Activated T-cell treated with anti-CD3 and anti-CD28 coated beads for 1 hour (primary cell): ENCODE data around the gene ITGA11.

Source experiments
- DNase-seq: peaks from one replicate; pipeline ENCODE4 v3.0.0-alpha.2; 2020; ENCODE audit warnings: low read depth

The ITGA11 gene

DNA sequence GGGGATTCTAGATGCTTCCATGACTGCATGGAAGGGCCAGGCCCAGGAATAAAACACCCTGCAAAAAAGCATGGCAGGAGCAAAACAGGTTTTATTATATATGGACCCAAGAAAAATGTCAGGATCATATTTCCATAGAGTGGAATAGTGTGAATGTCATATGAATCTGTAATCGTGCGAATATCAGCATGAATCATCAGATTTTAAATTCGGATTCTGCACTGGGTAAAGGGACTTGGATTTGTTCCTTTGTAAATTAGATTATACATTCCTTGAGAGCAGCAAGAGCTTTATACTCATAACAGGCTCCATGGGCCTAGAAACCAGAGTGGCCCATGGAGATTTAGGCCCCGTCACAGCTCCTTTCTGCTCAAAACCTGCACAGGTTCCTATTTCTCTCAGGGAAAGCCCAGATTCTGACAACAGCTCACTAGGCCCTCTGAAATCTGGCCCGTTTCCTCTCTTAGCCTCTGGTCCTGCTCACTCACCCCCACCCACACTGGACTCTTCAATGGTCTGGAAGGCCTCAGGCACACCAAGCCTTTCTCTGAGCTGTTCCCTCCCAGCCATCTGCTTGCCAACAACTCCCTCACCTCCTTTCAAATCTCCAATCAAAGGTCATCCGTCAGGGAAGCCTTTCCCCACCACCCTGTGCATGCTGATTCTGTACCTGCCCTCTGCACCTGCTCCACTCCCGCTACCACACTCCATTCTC lies 78.4 kb downstream of the ITGA11 start:
- DNase-seq = no peak

DNA sequence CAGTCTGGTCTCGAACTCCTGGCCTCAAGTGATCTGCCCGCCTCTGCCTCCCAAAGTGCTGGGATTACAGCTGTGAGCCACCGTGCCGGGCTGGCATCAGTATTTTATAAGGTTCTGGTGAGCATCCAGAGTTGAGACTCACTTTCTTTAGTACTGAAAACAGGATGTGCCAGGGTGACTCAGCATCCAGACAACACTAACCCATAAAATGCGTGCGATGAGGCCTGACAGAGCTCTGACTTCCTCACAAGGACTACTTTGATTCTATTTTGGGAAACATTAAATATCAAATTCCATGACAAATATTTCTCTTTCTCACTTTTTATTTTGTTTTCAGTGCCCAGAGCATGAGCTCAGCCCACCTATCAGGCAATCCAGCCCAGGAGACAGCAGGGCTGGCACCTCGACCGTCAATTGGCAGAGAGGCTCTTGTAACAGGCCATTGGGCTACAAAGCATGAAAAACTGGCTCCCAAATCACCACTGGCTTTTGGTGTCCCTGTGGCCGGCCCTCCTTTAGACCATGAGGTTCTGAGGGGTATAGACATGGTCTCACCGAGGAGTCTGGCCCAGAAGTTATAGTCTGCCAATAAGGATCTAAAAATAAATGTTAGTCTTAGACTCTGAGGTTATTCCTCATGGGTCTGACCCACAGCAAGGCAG lies 79.4 kb downstream of the ITGA11 start:
- DNase-seq = no peak

DNA sequence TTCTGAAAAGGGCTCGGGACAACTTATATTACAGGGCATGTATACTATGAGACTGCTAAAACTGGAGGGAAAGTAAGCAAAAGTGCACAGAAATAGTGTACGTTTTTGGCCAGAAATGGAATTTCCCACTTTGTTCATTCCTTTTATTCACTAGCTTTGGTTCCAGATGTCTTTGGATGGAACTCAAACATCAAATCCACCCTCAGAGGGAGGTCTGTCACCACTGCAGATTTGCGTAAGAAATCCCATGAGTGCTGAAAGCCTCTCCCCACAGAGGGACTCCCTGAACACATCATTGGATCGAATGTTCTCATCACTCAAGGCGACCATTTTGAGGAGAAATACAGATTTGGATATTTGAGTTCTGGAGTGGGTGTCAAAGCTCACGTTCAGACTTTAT lies 82.8 kb downstream of the ITGA11 start:
- DNase-seq = no peak

DNA sequence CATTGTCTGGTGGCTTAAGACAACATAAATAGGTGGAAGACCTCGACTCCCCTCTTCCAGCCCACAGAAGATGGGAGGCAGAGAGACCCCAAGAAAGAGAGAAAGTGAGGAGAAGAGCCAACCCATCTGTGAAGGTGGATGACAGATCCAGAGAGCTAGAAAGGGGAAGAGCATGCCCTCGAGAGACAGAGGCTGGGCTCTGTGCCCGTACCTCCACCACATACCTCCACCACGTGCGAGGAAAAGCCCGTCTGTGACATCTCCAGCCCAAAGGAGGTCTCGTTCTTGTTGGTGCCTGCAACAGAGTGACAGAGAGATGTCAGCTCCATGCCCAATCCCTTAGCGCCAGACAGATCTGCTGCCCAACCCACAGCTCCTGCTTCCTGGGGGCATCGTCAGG lies 83.4 kb downstream of the ITGA11 start:
- no peak for DNase-seq

DNA sequence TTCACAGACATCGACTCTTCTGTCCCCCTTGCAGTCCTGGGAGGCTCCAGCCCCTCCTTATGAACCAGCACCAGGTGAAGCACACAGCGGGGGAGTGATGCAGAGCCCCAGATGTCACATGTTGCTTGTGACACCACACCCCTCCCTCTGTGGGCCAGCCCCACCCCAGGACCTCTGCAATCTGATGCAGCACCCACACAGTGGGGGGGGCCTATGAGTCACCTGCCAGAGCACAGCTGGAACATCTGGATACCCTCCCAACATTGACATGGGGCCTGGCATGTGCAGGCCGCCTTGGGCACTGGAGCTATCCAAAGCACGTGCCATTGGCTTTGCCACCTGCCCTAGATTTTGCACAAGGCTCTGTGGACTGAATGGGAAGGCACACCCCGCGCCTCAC lies 83.9 kb downstream of the ITGA11 start:
- no peak for DNase-seq

DNA sequence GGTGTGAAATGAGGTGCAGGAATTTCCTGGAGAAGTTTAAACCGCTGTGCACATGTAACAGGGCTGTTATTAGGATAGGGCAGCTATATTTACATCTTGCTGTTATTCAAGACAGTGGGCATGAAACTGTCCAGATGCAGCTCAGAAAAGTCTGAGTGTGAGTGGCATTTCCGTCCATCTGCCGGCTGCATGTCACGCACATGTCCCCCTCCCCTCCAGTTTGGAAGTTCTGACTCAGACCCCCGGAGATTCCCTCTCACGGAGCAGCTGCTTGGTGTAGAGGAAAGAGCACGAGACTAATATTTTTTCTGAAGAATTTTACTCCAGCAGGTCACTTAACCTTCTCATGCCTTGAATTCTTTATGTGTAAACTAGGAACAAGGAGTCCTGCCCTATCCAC lies 84.6 kb downstream of the ITGA11 start:
- no peak for DNase-seq

DNA sequence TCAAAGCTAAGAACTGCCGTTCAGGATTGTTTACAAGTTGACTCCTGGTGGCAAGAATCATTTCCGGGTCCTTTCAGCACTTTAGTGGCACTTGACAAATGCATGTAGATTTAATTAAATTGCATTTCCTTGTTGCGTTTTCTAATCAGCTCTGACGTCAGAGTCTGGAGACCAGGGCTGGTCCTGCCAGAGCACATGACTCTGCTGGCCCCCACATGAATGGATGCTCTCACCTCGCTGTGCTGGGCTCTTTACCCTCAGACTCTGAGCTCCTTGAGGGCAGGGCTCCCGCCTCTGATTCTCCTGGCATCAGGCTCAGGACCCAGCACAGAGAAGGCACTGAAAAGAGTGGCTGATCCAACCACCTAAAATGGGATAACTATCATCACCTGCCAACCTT lies 85.0 kb downstream of the ITGA11 start:
- DNase-seq = no peak

DNA sequence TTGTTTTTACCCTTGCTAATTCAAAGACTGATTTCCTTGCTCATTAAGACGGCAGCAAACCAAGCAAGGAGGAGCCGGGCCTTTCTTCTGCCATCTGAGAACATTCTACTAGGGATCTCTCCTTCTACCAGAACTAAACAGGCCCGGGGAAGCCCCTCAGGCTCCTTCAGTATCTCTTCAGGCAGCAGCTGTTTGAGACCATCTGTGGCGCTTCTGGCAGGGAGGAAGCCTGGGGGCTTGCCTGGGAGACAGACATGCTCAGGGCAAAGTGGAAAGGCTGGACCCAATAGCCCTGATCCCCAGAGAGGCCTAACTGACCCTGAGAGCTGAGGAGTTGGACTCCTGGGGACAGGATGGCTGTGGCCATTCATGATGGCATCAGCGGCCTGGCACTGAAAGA lies 86.5 kb downstream of the ITGA11 start:
- DNase-seq = no peak

DNA sequence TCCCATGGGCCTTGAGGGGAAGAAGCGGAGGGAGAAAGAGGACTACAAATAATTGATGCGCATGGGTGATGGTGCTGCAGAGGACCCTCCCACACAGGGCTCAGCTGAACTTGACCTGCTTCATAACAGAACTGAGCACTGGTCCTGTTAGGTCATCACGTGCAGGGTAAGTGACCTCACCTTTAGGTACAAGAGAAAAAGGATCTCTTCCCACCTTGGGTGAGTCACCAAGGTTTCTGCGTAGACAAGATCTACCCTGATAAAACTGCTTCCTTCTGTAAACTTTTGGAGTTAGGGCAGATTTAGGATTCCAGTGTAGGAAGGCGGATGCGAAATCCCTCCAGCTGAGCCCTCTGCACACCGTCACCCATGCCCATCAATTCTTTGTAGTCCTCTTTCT lies 87.4 kb downstream of the ITGA11 start:
- DNase-seq = no peak

DNA sequence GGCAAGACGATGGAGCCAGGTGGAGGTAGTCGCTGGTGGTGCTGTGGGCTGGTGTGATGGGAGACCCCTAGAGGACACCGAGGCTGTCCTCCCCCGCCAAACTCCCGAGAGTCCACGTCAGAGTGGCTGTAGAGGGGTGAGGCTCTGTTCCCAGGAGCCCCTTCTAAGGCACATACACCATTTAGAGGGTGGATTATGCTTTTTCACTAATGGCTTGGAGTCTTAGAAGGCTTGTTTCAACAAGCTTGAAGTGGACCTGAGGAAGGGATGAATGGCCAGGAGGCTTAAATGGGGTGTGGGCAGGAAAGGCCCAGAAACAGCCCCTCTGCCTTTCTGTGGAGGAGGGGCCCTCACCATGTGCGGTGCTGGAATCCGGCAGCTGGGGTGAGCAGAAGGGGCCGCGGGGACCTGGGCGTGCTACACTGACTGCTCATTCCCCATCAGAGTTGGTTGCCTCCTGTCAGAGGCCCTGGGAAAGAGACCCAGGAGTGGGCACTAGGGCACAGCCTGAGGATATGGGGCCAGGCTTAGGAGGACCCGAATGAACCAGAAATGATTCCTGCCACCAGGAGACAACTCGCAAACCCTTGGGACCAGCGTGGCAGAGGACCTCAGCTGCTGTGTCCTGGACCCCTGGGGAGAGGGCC lies 88.3 kb downstream of the ITGA11 start:
- no peak for DNase-seq

DNA sequence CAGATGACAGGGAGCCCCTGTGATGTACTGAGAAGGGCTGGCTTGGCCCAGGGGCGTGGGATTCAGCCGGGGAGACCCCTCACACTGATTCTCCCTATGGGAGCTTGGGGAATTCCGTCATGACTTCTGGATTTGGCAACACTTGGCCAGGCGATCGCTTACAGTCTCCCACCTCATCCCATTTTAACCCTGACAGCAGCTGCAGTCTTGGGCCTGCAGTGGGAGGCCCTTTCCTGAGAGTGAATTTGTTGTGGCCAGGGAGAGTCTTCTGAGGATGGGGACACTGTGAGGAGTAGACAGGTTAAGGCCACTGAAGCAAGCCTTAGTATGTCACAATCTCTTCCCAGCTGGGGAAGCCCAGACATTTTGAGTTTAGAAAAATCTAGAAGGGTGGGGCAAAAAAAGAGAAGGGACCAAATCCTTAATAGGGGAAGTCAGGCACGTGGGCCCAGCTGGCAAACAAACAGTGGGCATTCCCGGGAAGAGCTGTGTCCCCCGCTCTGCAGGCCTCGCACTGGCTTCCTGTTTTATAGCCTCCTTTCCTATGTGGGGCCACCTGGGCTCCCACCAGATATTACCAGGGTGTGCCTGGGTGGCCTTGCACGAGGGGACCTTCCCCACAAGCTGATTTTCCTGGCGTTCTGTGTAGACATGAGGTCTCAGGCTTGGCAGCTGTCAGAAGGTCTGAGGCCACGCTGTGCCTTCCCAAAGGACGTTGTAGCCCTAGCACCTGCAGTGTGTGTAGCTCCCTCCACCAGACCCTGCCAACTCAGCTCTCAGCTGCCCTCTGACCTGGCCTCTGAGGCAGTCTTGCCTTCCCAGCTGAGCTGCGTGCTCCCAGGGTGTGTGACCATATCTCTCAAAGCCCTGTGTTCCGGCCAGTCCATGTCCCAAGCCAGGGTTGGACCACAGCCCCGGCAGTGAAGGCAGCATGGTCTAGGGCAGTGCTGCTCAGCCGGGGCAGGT lies 89.9 kb downstream of the ITGA11 start:
- DNase-seq = no peak

DNA sequence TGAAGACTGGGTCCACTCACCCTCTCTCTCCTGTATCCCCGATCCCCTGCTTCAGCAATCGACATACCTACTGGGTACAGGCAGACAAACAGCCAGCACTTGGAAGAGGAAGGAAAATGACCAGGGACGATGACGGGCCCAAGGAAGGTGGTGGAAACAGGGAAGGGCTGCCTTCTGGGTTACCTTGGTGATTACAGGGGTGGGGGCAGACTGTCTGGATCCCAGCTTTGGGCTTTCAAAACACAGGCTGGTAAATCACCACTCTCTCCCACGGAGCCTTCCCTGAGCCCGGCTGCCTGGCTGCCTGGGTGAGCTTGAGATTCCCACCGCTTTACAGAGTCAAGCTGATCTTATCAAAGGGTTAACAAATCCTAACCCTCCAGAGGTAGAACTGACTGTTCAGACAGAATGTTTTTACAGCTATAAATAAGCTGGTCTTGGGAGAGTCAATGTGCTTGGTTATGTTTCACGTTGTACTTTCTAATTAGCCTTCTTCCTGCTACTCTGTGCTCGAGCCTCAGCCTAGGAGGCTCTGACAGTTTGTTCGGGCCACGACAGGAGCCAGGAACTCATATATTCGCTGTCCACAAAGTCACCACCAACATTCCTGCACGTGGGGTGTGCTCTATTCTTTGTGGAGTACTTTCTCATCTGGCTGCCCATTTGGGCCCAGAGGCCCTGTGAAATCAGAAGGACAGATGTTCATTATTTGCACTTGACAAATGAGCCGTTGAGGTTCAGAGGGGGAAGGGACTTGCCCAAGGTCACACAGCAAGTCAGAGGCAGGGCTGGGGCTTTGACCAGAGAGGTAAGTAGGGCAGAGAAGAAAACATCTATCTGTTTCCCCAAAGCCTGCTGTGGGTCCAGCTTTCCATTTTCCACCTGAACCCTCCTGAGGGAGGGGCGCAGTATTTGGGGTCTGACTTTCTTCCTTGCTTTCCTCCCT lies 91.0 kb downstream of the ITGA11 start:
- no peak for DNase-seq

DNA sequence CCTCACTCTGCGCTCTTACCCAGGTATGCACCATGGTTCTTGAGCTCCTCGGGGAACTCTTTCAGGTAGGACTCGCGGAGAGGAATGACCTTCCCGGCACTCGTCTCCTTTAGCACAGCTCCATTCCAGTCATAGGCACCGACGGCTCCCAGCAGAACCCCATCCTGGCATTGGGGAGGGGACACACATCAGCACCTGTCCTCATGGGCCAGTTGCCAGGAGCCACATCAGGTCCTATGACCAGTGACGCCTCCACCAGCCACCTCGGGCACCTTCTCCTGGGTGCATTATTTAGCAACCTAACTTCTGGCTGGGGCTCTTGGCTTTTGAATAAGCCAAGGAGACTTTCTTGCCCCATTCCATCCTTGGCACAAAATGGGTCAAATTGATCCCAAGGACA lies 92.5 kb downstream of the ITGA11 start:
- no peak for DNase-seq

DNA sequence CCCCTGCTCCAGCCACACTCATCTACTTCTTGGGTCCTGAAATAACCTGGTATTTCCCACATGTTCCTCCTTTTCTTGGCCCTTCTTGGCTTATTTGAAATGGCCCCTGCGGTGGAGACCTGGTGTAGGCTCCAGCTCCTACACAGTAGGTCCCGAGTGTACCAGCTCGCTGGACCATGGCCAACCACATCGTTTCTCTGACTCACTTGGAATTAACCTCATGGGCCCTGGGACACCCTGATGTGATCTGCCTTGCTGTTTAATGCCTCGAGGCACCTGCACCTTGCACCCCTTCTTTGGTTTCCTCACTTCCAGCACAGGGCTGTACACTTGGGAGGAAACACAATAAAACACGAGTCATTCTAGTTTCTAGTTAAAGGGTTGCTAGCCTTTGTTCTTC lies 94.1 kb downstream of the ITGA11 start:
- no peak for DNase-seq

DNA sequence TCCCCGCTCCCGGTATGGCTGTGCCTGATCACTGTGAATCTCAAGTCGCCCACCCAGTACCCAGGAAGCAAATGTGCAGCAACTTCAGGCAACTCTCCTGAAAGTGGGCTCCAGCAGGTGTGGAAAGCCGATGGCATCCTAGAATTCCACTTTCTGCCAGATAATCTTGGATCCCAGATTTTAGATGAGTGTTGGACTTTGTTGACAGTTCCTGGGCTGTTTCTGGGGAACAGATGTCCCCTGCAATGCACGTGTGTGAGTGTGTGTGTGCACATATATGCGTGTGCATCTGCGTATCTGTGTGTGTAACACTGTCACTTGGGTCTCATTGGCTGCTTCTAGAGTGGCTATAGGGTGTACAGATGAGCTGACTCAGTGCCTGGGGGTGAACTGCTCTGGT lies 95.4 kb downstream of the ITGA11 start:
- no peak for DNase-seq

DNA sequence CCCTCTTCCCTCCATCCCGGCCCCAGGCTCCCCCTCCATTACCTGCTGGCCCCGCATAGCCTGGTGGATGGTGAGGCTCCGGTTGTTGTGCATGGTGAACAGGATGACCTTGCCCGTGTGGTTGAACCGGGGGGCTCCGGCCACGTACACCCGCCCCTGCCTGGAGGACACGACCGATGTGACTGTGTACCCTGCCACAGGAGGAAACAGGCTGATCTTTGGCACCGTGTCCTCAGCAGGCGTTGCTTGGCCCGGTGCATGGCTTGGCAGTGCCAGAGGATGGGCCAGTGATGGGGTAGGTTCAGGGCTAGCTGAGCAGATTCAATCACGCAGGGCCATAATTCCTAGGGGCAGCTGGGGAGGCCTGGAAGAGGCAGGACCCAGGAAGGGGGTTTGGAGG lies 96.3 kb downstream of the ITGA11 start:
- DNase-seq = no peak

DNA sequence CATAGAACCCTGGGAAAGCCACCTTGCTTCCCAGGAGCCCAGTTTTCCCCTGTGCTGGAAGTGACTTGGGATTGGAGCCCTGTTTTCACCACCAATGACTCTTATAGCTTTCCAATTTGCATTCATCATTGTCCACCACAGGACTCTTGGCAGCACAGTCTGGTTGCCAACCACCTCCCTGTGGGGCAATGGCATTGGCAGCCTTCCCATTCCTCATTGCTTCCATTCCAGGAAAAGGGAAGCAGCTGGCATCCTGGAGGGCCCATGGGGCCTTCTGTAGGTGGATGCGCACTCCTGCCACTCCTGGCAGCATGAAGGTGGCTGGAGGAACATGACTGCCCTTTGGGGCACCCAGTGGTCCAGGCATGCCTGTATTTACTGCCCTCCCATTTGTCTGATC lies 96.7 kb downstream of the ITGA11 start:
- no peak for DNase-seq

DNA sequence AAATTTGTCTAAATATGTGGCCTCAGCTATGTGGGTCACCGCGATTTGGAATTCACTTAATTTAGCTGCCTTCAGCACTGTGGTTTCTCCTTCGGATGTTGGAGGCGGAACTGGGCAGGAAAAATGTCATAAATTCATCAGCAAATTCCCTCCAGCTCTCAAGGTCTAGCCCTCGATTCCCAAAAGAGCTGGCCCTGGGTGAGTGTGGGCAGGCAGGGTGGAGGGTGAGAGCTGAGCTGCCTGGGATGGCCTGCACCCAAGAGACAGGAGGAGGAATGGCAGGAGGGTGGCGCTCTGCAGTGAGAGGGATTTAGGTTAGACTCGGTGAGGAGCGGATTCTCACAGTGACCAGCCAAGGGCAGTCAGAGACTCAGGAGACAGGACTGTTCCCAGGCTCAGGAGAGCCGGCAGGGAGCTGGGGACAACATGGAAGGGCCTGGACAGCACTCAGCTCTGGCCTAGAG lies 97.3 kb downstream of the ITGA11 start:
- no peak for DNase-seq

DNA sequence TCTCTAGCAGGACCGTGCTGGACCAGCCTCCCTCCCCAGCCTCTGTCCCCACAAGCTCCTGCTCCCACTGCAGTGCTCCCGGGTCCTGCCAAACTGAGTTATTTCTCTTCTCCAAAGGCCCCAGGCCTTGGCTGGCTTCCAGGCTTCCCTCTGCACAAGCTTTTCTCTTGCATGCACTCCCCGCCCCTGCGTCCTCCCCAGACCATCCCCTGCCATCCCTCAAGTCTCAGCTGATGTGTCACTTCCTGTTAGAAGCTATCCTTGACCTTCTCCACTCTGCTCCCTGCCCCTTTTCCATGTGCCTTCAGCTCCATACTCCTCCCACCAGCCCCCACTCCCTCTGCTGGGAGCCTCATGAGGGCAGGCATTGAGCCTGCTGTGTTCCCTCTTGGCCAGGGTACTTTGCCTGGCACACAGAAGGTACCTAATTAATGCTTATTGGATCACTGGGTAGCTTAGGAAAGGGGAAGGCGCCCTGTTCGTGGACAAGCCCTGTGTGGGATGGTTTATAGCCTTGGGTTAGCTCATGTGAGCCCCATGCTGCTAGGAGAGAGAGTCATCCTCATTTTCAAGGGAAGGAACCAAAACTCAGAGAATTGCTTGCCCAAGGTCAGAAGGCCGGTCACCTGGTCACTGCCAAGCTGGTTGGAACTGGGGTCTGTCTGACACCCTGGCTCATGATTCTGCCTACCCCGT lies 98.0 kb downstream of the ITGA11 start:
- no peak for DNase-seq

DNA sequence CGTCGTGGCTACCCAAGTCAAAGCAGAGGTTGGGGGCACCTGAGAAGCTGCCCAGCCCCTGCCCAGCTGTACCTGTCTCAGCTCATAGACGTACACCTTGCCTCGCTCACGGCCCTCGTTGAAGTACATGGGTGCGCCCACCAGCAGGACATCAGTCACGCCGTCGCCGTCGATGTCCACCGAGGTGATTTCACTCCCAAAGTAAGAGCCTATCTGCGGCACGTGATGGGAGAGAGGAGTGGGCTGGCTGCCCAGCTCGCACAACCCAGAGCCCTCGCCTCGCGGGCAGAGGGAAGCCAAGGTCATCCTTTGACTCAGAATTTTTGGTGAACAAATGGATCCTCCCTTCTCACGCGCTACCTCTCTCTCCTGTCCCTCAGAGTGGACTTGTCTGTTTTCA lies 99.7 kb downstream of the ITGA11 start:
- no peak for DNase-seq

DNA sequence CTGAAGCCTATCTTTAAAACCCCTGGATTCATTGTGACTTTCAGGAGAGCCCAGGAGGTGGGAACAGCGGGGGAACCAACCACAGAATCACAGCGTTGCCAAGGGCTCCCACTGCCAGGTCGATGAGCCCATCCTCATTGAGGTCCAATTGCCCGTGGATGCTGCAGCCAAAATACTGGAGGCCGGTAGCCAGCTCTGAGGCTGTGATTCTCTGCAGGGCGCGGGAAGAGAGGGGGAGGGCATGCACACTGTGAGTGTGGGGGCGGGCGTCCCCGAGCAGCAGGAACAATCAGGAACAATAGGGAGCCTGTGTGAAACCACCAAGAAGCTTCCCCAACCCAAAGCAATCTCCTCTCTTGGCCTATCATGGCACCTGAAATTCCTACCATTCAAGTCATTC lies 101.1 kb downstream of the ITGA11 start:
- no peak for DNase-seq
